ENCODE data around the gene C12orf75. TPM values are rescaled to one million over a fixed set of nuclear protein-coding genes. Genes with fewer than 3 reads are reported as not detected.
A peak's percentile ranks its signal among the peaks of the same experiment; 100 is the strongest.

The C12orf75 gene
- total RNA-seq, 1 donor from 2014 or later, result 1.1 TPM

- H3K27ac ChIP-seq (replicated peaks), result no peak overlapping the region
- no peaks in the 10 kb centered on the region for H3K36me3 ChIP-seq
- DNase-seq, result no peak
- no peaks in the 10 kb centered on the region for H3K27me3 ChIP-seq (ENCODE audit: low read depth)
- H3K4me3 ChIP-seq, result no peak overlapping the region
- intact Hi-C loops (cut with micrococcal nuclease), result no loop called here
- TF ChIP-seq, protein P1, sequence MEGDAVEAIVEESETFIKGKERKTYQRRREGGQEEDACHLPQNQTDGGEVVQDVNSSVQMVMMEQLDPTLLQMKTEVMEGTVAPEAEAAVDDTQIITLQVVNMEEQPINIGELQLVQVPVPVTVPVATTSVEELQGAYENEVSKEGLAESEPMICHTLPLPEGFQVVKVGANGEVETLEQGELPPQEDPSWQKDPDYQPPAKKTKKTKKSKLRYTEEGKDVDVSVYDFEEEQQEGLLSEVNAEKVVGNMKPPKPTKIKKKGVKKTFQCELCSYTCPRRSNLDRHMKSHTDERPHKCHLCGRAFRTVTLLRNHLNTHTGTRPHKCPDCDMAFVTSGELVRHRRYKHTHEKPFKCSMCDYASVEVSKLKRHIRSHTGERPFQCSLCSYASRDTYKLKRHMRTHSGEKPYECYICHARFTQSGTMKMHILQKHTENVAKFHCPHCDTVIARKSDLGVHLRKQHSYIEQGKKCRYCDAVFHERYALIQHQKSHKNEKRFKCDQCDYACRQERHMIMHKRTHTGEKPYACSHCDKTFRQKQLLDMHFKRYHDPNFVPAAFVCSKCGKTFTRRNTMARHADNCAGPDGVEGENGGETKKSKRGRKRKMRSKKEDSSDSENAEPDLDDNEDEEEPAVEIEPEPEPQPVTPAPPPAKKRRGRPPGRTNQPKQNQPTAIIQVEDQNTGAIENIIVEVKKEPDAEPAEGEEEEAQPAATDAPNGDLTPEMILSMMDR (IDR thresholded peaks at IDR 0.05; ENCODE audit: borderline replicate concordance), result no peak
- H3K4me1 ChIP-seq, result peaks cover 27% of the 10 kb centered on the region
- no peaks in the 10 kb centered on the region for H3K9me3 ChIP-seq (replicated peaks)
These were observed 76.0 kb downstream of the C12orf75 start for GRCh38 chr12:105406497-105406896.

DNA sequence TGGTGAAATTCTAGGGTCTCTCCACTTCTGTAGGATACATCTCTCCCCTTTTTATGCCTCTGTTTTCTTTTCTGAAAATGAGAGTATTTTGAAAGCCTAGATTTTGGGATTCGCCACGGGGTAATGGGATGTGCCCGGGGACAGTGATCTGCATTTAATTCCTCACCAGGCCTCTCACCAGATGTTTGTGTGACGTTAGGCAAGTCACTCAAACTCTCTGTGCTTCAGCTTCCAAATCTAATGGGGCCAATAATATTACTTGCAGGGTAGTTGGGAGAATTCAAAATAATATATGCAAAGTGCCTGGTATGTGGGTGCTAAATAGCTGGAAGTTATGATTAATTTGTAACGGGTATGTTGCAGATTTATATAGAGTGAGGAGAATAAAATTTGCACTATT is 78.8 kb downstream of the C12orf75 start:
- Histone ChIP-seq H3K27ac (replicated peaks) (peak overlapping the region; percentile 45), H3K36me3 (no peaks in the 10 kb centered on the region), H3K27me3 (ENCODE audit: low read depth) (no peaks in the 10 kb centered on the region), H3K9me3 (replicated peaks) (no peaks in the 10 kb centered on the region), H3K4me1 (peaks cover 23% of the 10 kb centered on the region), H3K4me3 (no peak overlapping the region)
- TF ChIP-seq, protein P1 (IDR thresholded peaks at IDR 0.05; ENCODE audit: borderline replicate concordance), result no peak
- intact Hi-C loops (cut with micrococcal nuclease), result no loop called here
- no peak for DNase-seq

DNA sequence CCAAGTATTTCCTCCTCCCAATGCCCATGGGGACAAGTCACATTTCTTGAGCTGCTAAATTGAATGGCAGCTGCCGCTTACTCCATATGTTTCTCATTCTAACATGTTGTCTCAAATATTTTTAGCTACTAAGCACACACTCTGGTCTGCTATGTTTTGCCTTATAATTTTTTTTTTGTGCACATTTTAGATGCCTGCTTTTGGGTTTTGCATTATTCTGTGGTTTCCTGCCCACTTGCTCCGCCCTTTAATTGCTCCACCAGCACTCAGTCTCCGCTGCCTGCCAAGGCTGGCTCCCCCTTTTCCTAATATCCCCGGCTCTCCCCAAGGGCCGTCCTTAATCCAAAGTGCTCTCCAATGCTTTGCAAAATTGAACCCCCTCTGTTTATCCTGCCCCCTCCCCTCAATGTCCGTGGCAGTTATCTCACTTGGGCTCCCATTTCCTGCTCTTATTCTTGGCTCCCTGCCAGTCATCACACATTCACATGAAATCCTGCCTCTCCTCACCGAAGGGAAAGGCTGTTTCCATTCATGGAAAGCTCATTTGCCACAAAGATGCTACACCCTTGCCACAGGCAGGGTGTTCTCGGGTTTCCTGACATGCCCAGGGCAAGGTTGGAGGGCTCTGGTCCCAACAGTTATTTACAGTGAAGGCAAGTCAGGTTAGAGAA is 79.4 kb downstream of the C12orf75 start:
- peak; percentile 31 for DNase-seq
- intact Hi-C loops (cut with micrococcal nuclease), result no loop called here
- no peaks in the 10 kb centered on the region for H3K27me3 ChIP-seq (ENCODE audit: low read depth)
- peaks cover 23% of the 10 kb centered on the region for H3K4me1 ChIP-seq
- TF ChIP-seq, protein P1 (IDR thresholded peaks at IDR 0.05; ENCODE audit: borderline replicate concordance), result no peak
- H3K27ac ChIP-seq (replicated peaks), result peak overlapping the region; percentile 60
- no peaks in the 10 kb centered on the region for H3K36me3 ChIP-seq
- H3K4me3 ChIP-seq, result no peak overlapping the region
- no peaks in the 10 kb centered on the region for H3K9me3 ChIP-seq (replicated peaks)

GRCh38 chr12:105413911-105414487 is 83.5 kb downstream of the C12orf75 start:
- Histone ChIP-seq H3K4me1 (peaks cover 21% of the 10 kb centered on the region), H3K27ac (replicated peaks) (no peak overlapping the region), H3K9me3 (replicated peaks) (no peaks in the 10 kb centered on the region), H3K36me3 (no peaks in the 10 kb centered on the region), H3K4me3 (no peak overlapping the region), H3K27me3 (ENCODE audit: low read depth) (no peaks in the 10 kb centered on the region)
- DNase-seq, result no peak
- TF ChIP-seq, protein P1 (IDR thresholded peaks at IDR 0.05; ENCODE audit: borderline replicate concordance), result no peak
- intact Hi-C loops (cut with micrococcal nuclease), result no loop called here

- intact Hi-C loops (cut with micrococcal nuclease), result no loop called here
- no peak overlapping the region for H3K27ac ChIP-seq (replicated peaks)
- DNase-seq, result no peak
- TF ChIP-seq, protein P1 (IDR thresholded peaks at IDR 0.05; ENCODE audit: borderline replicate concordance), result no peak
- H3K9me3 ChIP-seq (replicated peaks), result no peaks in the 10 kb centered on the region
- H3K27me3 ChIP-seq (ENCODE audit: low read depth), result no peaks in the 10 kb centered on the region
- H3K36me3 ChIP-seq, result no peaks in the 10 kb centered on the region
- no peak overlapping the region for H3K4me3 ChIP-seq
- H3K4me1 ChIP-seq, result peaks cover 5% of the 10 kb centered on the region
These were observed 87.2 kb downstream of the C12orf75 start for GRCh38 chr12:105417732-105418131.

All from left ventricle myocardium inferior (tissue), 1 donor.